Cortex of kidney (tissue), 1 donor: ENCODE data around the gene ACBD6.

Experiments used
- DNase-seq: peaks from one replicate; lab custom pipeline; 2025; lab: John Stamatoyannopoulos, UW

The ACBD6 gene

GRCh38 chr1:180525715-180526039 is 23.3 kb upstream of the ACBD6 start:
- DNase-seq = no peak

- no peak for DNase-seq
These were observed 22.7 kb upstream of the ACBD6 start for GRCh38 chr1:180524915-180525714.

- DNase-seq = no peak
These were observed 22.0 kb upstream of the ACBD6 start for GRCh38 chr1:180524160-180524914.

- DNase-seq = no peak
These were observed 19.8 kb upstream of the ACBD6 start for GRCh38 chr1:180522213-180522515.

GRCh38 chr1:180521474-180522212 is 19.3 kb upstream of the ACBD6 start:
- DNase-seq = no peak

- no peak for DNase-seq
These were observed 17.5 kb upstream of the ACBD6 start for GRCh38 chr1:180519846-180520245.

- DNase-seq = no peak
These were observed 13.5 kb upstream of the ACBD6 start for GRCh38 chr1:180515857-180516388.

- DNase-seq = no peak
These were observed 13.0 kb upstream of the ACBD6 start for GRCh38 chr1:180515364-180515763.

- no peak for DNase-seq
These were observed 11.2 kb upstream of the ACBD6 start for GRCh38 chr1:180513531-180513930.

- DNase-seq = no peak
These were observed 8.5 kb upstream of the ACBD6 start for GRCh38 chr1:180510882-180511281.

- DNase-seq = no peak
These were observed 6.3 kb upstream of the ACBD6 start for GRCh38 chr1:180508725-180509097.

- DNase-seq = no peak
These were observed 5.7 kb upstream of the ACBD6 start for GRCh38 chr1:180507795-180508724.

GRCh38 chr1:180505732-180506335 is 3.5 kb upstream of the ACBD6 start:
- no peak for DNase-seq

GRCh38 chr1:180504186-180504585 is 1.8 kb upstream of the ACBD6 start:
- no peak for DNase-seq

- DNase-seq = no peak
These were observed 994 bp upstream of the ACBD6 start for GRCh38 chr1:180503280-180503862.

- DNase-seq = no peak
These were observed 464 bp downstream of the ACBD6 start for GRCh38 chr1:180501865-180502360.

- no peak for DNase-seq
These were observed 1.7 kb downstream of the ACBD6 start for GRCh38 chr1:180500689-180501088.

GRCh38 chr1:180498594-180498993 is 3.8 kb downstream of the ACBD6 start:
- no peak for DNase-seq

- no peak for DNase-seq
These were observed 4.6 kb downstream of the ACBD6 start for GRCh38 chr1:180497826-180498225.

GRCh38 chr1:180494370-180494769 is 8.0 kb downstream of the ACBD6 start:
- no peak for DNase-seq

- no peak for DNase-seq
These were observed 12.4 kb downstream of the ACBD6 start for GRCh38 chr1:180489976-180490375.
